T-helper 17 cell (primary cell): ENCODE data around the gene KCNQ4. TPM values are rescaled to one million over a fixed set of nuclear protein-coding genes. Genes with fewer than 3 reads are reported as not detected.

Source experiments
- ATAC-seq: fragments of 150-1000 bp; cut with Tn5 transposase; 2 replicates; pipeline ENCODE4 v1.10.0; 2021; ENCODE audit warnings: mild to moderate bottlenecking, moderate library complexity
- DNase-seq, 3 donors: peaks; one replicate each; pipeline versions ENCODE4 v3.0.0 to v3.0.0-alpha.2; 2020 to 2021
- H3K9me3 ChIP-seq: one replicate; pipeline ENCODE4 v1.7.0; 2013; ENCODE audit warnings: low read length, mild to moderate bottlenecking; ENCODE audit not compliant: control insufficient read depth, poor library complexity, severe bottlenecking
- H3K27ac Mint-ChIP-seq: one replicate; pipeline ENCODE4 v1.8.0; 2022; ENCODE audit warnings: mild to moderate bottlenecking, moderate library complexity, mixed read lengths
- H3K27me3 Mint-ChIP-seq: one replicate; pipeline ENCODE4 v1.8.0; 2022; ENCODE audit warnings: mixed read lengths
- H3K36me3 Mint-ChIP-seq: one replicate; pipeline ENCODE4 v1.8.0; 2022; ENCODE audit warnings: low read depth, mixed read lengths
- H3K4me1 Mint-ChIP-seq: one replicate; pipeline ENCODE4 v1.8.0; 2022; ENCODE audit warnings: mild to moderate bottlenecking, mixed read lengths
- H3K4me3 Mint-ChIP-seq: one replicate; pipeline ENCODE4 v1.8.0; 2022; ENCODE audit warnings: mild to moderate bottlenecking, moderate library complexity, mixed read lengths
- total RNA-seq, 4 donors: library from RNA in 2 of 4; stranded (reverse) in 2 of 4; gene quantifications; one replicate each; pipeline ENCODE4 v1.2.3 and lab custom pipeline; 2022 to 2026

KCNQ4 gene
- total RNA-seq, 2 donors from 2014 or later = 0.17 to 0.86 TPM

DNA sequence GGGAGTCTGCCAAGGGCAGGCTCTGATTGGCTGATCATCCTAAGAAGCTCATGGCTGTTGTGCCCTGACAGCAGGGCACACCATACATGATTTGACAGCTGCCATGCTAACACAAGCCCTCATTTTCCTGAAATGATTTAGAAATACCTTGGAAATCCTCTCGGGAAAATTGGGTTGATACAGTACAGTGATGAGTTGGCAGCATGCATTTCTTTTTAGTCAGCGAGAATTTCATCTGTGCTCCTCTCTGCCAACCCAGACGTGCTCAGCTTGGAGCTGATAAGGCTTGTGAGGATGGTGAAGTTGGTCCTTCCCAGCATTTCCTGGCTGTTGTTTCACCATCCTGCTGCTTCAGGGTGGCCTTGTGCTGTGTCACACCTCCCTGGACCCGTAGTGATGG lies 22.6 kb upstream of the KCNQ4 start:
- ATAC-seq (no peak), DNase-seq (no peak)
- Mint-ChIP-seq H3K27me3 (no peaks in the 10 kb centered on the region), H3K27ac (no peak overlapping the region), H3K4me3 (no peak overlapping the region), H3K36me3 (peaks cover 11% of the 10 kb centered on the region), H3K4me1 (peaks cover 25% of the 10 kb centered on the region)
- H3K9me3 ChIP-seq = no peaks in the 10 kb centered on the region

DNA sequence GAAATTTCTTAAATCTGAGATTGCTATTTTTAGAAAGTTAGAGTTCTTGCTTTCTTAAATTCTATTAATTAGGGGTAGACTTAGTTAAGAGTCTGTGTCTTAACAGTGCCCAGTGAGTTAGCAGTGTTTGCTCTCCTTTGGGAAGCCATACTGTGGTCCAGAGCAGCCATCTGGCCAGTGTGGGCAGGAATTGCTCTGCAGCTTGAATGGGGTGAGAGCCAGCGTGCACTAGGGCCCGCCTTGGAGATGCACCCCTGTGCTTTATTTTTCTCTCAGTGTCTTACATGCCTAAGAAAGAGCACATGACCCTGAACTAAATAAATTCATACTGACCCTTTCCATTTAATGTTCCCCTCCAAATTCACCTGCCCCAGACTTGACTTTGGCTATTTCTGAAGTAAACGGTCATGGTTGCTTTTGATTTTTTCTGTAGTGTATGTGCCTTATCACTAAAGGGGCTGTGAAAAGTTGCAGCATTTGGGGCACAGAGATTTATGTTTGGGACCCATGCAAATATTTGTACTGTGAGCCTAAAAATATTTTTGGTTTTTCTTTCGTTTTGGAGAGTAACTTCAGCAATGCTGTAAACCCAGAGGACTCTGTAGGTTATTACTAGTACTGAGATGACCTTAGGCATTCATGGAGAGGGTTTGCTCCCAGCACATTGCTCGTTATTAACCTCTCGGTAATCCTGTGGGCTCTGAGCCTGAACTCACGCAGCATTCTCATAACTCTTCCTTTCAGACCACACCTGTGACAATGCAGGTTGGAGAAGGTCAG lies 21.3 kb upstream of the KCNQ4 start:
- H3K27ac Mint-ChIP-seq = peak overlapping the region; percentile 59
- H3K4me1 Mint-ChIP-seq = peaks cover 25% of the 10 kb centered on the region
- DNase-seq (no peak), ATAC-seq (no peak)
- H3K36me3 Mint-ChIP-seq = peaks cover 13% of the 10 kb centered on the region
- no peaks in the 10 kb centered on the region for H3K9me3 ChIP-seq
- H3K4me3 Mint-ChIP-seq = no peak overlapping the region
- H3K27me3 Mint-ChIP-seq = no peaks in the 10 kb centered on the region

DNA sequence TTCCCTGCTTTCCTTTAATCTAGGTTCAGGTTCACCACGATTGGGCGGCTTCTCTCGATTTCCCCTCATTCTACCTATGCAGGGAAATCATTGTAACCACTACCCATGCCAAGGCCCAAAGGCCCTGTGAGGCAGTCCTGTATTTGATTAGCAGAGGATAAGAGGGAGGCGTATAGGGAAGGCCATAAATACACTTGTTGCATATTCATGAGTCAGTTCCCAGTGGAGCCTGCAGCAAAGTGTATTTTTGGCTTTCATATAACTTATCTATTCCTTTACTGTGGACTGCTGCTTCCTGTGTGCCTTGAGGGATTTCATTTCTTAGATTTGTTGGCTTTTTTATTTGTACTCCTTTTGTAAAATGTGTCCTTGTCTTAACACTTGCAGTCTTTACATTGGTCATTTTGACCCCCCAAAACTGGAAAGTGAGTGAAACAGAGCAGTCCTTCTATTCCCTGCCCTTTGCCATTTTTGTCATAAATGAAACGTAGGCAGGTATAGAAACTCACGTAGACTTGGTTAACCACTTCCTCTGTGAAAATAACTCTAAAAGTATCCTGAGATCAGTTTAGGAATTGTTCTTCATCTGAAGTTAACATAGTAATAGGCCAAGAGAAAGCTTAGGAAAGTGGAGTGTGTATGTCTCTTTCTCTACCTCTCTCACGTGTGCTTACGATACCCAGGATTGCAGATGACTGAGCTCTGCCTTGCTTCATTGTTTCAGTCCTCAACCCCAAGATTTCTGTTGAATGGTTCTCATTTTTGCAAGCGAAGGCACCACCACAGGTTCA lies 19.6 kb upstream of the KCNQ4 start:
- no peaks in the 10 kb centered on the region for H3K9me3 ChIP-seq
- peak; percentile 64 for ATAC-seq
- Mint-ChIP-seq H3K36me3 (peaks cover 9% of the 10 kb centered on the region), H3K27me3 (no peaks in the 10 kb centered on the region), H3K4me3 (peak overlapping the region; percentile 67), H3K4me1 (peaks cover 25% of the 10 kb centered on the region), H3K27ac (peak overlapping the region; percentile 90)
- DNase-seq = no peak

DNA sequence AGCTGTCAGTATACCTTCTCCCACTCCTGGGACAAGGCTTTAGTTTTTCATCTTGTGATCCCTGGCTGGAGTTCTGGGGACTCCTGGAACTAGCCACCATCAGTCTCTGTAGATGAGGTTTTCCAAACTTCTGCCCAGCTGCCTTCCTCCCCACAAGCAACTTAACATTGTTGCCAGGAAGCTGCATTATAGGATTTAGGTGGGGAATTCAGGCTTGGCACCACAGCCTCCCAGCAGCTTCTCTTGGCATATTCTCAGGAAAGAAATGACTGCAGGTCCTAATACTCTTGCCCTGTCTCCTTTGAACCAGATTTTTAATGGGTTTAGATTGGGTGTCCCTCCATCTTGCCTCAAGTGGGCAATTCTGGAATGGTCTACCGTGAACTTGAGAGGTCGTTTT lies 18.6 kb upstream of the KCNQ4 start:
- Mint-ChIP-seq H3K4me1 (peaks cover 22% of the 10 kb centered on the region), H3K36me3 (peaks cover 5% of the 10 kb centered on the region), H3K4me3 (no peak overlapping the region), H3K27ac (peak overlapping the region; percentile 90), H3K27me3 (no peaks in the 10 kb centered on the region)
- ATAC-seq (no peak), DNase-seq (no peak)
- no peaks in the 10 kb centered on the region for H3K9me3 ChIP-seq

DNA sequence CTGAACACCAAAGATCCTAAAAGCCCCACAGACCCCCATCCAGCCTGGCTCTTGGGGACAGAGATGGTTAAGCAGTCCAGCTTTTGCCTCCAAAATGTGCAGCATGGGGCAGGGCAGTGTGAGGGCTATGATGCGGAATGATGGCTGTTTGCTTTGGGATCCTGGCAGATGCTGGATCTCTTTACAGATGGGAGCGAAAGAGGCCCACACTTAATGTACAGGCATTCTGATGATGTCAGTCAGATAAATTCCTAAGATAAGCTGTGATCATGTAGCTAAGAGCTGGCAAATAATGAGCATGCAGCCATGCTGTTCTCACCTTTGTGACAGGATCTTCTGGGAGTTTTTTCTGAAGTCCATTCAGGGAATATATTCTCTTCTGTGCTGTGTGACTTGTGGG lies 17.6 kb upstream of the KCNQ4 start:
- no peak overlapping the region for H3K27ac Mint-ChIP-seq
- DNase-seq (no peak), ATAC-seq (no peak)
- no peaks in the 10 kb centered on the region for H3K27me3 Mint-ChIP-seq
- H3K9me3 ChIP-seq = no peaks in the 10 kb centered on the region
- H3K36me3 Mint-ChIP-seq = peaks cover 10% of the 10 kb centered on the region
- H3K4me1 Mint-ChIP-seq = peaks cover 25% of the 10 kb centered on the region
- no peak overlapping the region for H3K4me3 Mint-ChIP-seq

DNA sequence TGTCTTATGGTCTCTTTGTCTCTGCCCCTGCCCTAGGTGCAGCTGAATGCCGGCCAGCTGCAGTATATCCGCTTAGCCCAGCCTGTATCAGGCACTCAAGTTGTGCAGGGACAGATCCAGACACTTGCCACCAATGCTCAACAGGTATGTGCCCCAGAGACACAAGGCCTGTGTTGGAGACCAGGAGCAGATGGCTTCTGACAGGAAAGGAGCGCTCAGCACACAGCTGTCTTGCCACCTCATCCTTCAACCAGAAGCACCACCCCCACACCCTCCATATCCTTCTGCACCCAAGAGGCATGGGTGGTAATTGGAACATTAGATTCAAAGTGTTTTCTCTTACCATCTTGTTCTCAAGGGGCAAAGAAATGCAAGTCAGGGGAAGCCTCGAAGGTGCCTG lies 17.0 kb upstream of the KCNQ4 start:
- ATAC-seq (no peak), DNase-seq (no peak)
- no peak overlapping the region for H3K27ac Mint-ChIP-seq
- H3K27me3 Mint-ChIP-seq = no peaks in the 10 kb centered on the region
- H3K9me3 ChIP-seq = no peaks in the 10 kb centered on the region
- H3K36me3 Mint-ChIP-seq = peaks cover 10% of the 10 kb centered on the region
- peaks cover 19% of the 10 kb centered on the region for H3K4me1 Mint-ChIP-seq
- no peak overlapping the region for H3K4me3 Mint-ChIP-seq

GRCh38 chr1:40768146-40768990 lies 15.2 kb upstream of the KCNQ4 start:
- no peaks in the 10 kb centered on the region for H3K9me3 ChIP-seq
- no peak overlapping the region for H3K27ac Mint-ChIP-seq
- peaks cover 14% of the 10 kb centered on the region for H3K4me1 Mint-ChIP-seq
- no peak overlapping the region for H3K4me3 Mint-ChIP-seq
- H3K27me3 Mint-ChIP-seq = no peaks in the 10 kb centered on the region
- H3K36me3 Mint-ChIP-seq = peaks cover 8% of the 10 kb centered on the region
- no peak for ATAC-seq
- no peak for DNase-seq

DNA sequence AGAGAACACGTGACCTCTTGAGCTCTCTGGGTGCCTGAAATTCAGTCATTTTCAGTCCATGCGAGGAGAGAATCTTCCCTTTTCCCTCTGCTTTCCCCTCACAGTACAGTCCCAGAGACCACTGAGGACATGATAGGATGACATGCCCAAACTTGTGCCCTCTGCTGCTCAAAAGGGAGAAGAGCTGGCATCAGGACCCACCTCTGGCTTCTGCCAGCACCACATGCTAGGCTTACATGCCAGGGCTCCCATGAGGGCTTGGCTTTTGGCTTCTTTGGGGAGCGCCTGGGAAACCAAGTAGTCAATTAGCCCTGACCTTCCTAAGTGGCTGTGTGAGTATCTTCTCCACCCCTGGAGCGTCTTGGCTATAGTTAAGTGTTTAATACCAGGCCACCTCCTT lies 13.8 kb upstream of the KCNQ4 start:
- Mint-ChIP-seq H3K27ac (no peak overlapping the region), H3K4me1 (peaks cover 10% of the 10 kb centered on the region), H3K36me3 (peaks cover 7% of the 10 kb centered on the region), H3K27me3 (no peaks in the 10 kb centered on the region), H3K4me3 (no peak overlapping the region)
- DNase-seq = no peak
- H3K9me3 ChIP-seq = no peaks in the 10 kb centered on the region
- no peak for ATAC-seq

- ATAC-seq (no peak), DNase-seq (no peak)
- Mint-ChIP-seq H3K4me3 (no peak overlapping the region), H3K36me3 (peaks cover 7% of the 10 kb centered on the region), H3K27me3 (no peaks in the 10 kb centered on the region), H3K4me1 (peaks cover 10% of the 10 kb centered on the region), H3K27ac (peak overlapping the region; percentile 43)
- H3K9me3 ChIP-seq = no peaks in the 10 kb centered on the region
These were observed 13.1 kb upstream of the KCNQ4 start for GRCh38 chr1:40770296-40771070.

DNA sequence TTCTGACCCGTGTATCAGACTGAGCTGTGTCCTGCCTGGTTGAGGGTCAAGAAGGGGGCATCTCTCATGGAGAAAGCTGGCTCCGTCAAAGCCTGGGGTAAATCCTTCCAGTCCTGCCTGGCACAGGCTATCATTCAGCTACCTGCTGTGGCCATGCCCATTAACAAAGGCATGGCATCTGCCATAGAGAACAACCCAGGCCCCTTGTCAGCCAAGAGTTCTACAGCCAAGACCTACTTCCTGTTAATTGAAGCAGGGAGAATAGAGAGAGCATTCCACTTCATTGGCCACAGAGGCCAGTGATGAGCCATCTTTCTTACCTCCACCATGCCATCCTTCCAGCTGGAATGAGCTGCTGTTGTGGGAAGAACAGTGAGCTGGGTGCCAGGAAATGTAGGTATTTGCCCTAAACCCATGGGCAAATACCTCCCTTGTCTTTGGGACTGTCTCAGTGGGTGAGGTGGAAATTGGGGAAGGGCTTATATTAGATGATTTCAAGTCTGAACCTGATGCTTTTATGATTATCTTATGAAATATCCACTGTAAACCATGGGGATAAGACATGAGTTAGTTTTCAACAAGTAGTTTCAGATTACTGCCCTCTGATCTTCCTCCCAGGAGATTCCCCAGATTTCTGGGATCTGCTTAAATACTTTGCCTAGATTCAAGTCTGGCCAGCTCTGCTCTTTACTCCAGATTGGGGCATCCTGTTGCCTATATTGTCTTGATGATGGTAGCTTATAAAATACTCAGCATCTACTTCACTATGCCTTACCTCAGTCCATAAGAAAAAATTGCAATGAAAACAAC lies 11.2 kb upstream of the KCNQ4 start:
- DNase-seq = no peak
- no peaks in the 10 kb centered on the region for H3K9me3 ChIP-seq
- H3K36me3 Mint-ChIP-seq = peaks cover 10% of the 10 kb centered on the region
- no peak for ATAC-seq
- H3K27me3 Mint-ChIP-seq = no peaks in the 10 kb centered on the region
- H3K4me1 Mint-ChIP-seq = peaks cover 10% of the 10 kb centered on the region
- H3K27ac Mint-ChIP-seq = peak overlapping the region; percentile 24
- no peak overlapping the region for H3K4me3 Mint-ChIP-seq

GRCh38 chr1:40773748-40774265 lies 9.8 kb upstream of the KCNQ4 start:
- Mint-ChIP-seq H3K36me3 (peaks cover 13% of the 10 kb centered on the region), H3K27me3 (no peaks in the 10 kb centered on the region), H3K4me1 (peaks cover 13% of the 10 kb centered on the region), H3K27ac (peak overlapping the region; percentile 16), H3K4me3 (no peak overlapping the region)
- ATAC-seq = no peak
- no peaks in the 10 kb centered on the region for H3K9me3 ChIP-seq
- no peak for DNase-seq
